Stimulated activated CD4-positive, alpha-beta T cell treated with anti-CD3 and anti-CD28 coated beads, Interleukin-15, amount 100 ng/mL, for 48 hours (primary cell): Measurements from ENCODE around the gene OBP2B.

Source experiments
- DNase-seq, 2 donors: peaks; one replicate each; pipeline ENCODE4 v3.0.0-alpha.2; 2020; ENCODE audit warnings: low read depth in 2 of 2

OBP2B gene

DNA sequence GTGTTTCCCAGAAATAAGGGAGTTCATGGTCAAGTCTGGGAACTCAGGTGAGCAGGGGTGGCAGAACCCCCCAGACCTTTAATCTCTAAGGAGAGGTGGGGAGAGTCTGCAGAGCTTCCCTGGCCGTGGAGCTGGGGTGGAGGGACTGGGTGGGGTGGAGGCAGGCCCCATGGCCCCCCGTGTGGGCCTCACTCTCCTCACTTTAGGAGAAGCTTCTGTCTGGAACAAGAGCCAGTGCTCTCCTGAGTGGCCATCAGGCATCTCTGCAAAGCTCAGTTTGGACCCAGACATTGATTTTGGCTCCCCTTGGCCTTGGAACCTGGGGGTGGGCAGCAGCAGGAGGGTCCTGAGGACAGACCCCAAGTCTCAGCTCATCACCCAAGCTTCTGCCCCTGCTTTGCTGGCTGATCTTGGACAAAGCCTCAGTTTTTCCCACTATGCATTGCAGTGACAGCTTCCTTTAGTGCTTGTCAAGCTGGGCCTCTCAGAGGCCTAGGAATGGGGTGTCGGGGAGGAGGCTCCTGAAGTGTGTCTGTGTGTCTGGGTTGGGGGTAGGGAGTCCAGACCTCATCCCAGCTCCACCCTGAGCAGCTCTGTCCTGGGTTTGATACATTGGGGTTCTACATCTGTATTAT lies 41.8 kb downstream of the OBP2B start:
- DNase-seq = no peak

GRCh38 chr9:133166392-133166791 lies 42.7 kb downstream of the OBP2B start:
- DNase-seq = no peak

DNA sequence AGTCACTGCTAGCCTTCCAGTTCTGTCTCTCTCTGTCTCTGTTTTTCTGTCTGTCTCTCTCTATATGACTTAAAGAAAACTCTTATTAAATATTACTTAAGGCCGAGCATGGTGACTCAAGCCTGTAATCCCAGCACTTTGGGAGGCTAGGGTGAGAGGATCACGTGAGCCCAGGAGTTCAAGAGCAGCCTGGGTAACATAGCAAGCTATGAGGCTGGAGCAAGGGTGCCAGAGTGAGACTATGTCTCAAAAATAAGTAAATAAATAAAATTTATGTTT lies 43.7 kb downstream of the OBP2B start:
- DNase-seq = no peak

DNA sequence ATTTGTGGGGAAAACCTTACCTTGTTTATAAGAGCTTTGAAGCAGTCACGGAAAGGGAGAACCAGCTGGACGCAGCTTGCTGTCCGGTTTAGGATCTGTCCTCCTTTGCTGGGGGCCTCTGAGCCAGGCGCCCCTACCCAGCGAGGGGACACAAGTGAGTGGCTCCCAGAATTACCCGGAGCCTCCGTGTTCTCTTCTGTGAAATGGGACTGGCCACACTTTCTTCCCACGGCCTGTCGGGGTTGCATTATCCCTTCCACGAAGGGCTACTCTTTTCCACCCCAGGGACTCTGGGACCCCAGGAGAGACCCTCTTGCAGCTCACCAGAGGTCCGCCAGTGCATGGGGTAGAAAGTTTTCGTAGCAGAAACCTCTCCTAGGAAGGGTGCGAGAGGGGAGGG lies 44.9 kb downstream of the OBP2B start:
- no peak for DNase-seq

DNA sequence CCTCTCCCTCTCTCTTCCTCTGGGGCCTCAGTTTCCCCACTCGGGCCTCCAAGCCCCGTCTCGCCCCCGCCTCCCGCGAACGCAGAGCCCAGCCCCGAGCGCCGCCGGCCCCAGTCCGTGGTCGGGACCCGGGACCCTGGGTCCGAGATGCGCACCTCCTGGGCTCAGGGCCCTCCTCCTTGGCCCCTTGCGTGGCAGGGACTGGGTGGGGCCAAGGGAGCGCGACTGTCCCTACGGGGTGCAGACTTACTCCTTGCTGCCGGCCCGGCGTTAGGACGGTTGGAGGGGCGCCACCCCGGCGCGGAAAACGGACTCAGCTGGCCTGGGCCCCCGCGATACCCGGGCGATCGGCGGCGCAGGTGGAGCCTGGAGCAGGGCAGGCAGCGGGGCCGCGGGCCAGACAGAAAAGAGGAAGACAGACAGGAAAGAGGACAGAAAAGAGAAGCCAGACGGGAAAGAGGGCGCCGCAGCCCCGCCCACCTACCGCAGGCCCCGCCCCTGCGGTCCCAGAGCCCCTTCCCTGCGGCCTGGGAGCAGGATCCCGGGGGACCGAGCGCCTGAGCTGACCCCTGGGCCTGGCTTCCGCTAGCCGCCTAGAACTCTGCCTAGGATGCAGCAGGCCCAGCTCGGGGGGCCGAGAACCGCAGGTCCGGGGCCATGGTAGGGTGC lies 45.4 kb downstream of the OBP2B start, which contains the start of gene GBGT1:
Gene GBGT1, minus strand, starts transcription at position 411 of the 669 bp plus-strand sequence. CDS start 1,502 bp downstream, outside the sequence.
- DNase-seq = no peak

DNA sequence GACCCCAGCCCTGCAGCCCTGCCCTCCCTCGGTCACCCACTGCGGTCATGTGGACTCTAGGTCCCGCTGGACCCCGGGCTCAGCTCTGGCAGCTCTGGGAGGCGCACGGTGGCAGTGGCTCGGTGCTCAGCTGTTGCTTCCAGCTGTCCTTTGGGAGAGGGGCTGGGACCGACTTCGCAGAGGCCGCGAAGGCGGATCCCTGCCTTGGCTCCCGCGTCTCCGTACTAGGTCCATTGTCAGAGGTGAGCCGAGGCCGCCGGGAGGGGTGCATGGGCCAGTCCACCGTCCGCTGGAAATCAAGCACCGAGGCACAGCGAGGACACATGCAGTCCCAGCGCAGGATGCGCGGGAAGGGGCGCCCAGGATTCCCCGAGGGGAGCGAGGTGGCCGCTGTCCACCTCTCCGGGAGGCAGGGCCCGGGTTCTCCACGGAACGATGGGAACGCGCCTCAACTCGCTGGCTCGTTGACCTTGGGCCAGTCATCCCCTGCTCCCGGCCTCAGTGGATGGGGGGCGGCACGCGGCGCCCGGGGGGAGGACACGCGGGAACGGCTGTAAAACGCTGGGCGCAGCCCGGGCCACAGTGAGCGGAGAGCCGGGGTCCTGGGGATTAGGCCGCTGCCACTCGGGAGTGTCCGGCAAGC lies 46.1 kb downstream of the OBP2B start:
- no peak for DNase-seq

DNA sequence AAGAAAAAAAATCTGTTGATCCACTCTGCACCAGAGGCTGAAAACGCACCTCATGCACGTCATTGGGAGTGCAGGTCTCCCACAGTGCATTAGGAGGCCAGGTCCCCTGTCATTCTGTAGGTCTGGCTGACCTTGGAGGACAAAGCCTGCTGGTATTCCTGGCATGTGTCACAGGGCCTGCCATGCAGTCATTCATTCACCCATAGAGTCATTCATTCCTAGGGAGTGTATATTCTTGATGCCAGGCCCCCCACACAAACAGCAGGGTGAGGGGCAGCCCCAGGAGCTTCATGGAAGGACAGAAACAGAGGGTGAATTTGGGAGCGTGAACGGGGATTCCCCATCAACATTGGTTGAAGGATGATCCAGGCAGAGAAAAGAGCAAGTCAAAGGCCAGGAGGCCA lies 47.5 kb downstream of the OBP2B start:
- no peak for DNase-seq

GRCh38 chr9:133160742-133161546 lies 48.1 kb downstream of the OBP2B start:
- DNase-seq = no peak

DNA sequence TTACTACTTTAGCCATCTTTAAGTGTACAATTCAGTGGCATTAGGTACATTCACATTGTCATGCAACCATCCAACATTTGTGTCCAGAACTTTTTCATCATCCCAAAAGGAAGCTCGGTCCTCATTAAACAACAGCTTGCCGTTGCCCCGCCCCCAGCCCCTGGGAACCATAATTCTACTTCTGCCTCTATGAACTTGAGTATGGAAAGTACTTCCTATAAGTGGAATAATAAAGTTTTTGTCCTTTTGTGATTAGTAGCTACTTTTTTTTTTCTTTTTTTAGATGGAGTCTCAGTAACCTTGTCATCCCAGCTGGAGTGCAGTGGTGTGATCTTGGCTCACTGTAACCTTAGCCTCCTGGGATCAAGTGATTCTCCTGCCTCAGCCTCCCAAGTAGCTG lies 50.4 kb downstream of the OBP2B start:
- DNase-seq = no peak
